ENCODE measurements around the gene ACTN1. TPM values are rescaled to one million over a fixed set of nuclear protein-coding genes. Genes with fewer than 3 reads are reported as not detected.

ACTN1 gene
- total RNA-seq, 1 experiment from 2014 or later = 212 TPM

- H3K27me3 ChIP-seq (ENCODE audit: control insufficient read depth, insufficient read depth, low read length) = no peaks in the 10 kb centered on the region
- no peaks in the 10 kb centered on the region for H3K9me3 ChIP-seq (ENCODE audit: control insufficient read depth, insufficient read depth, low read depth, low read length)
- H3K4me1 ChIP-seq (ENCODE audit: control insufficient read depth, insufficient read depth, low read length) = no peaks in the 10 kb centered on the region
- no peak for TF ChIP-seq TCF7L2 (IDR thresholded peaks at IDR 0.05; ENCODE audit: low read depth, low read length)
- no peak for TF ChIP-seq REST (IDR thresholded peaks at IDR 0.05; ENCODE audit: insufficient read depth in 1 of 2, low read depth in 2 of 2, low read length in 1 of 2)
- TF ChIP-seq CTCF (IDR thresholded peaks at IDR 0.05) = no peak
- TF ChIP-seq SIN3A (IDR thresholded peaks at IDR 0.05; ENCODE audit: borderline replicate concordance, insufficient read depth, low read depth, low read length) = no peak
- TF ChIP-seq POLR2AphosphoS5 (IDR thresholded peaks at IDR 0.05; ENCODE audit: low read depth, low read length) = no peak
- in situ Hi-C loops (cut with HindIII; ENCODE audit: low pct_unique_long_range_greater_than_20kb, low sequenced_read_pairs) = no loop called here
- no peak overlapping the region for H3K4me3 ChIP-seq (ENCODE audit: low read depth in 2 of 2, low read length in 2 of 2)
- intact Hi-C loops (cut with micrococcal nuclease; ENCODE audit: unreplicated experiment) = no loop called here
- CTCF ChIA-PET = no interaction called here
- POLR2A ChIA-PET = no interaction called here
- BruUV-seq (replicated peaks) = no TSS peak
- H3K36me3 ChIP-seq (ENCODE audit: control insufficient read depth, insufficient read depth, low read length) = no peaks in the 10 kb centered on the region
- ATAC-seq (no peak), DNase-seq (ENCODE audit: low read depth, low spot score) (no peak)
- no peak overlapping the region for H3K27ac ChIP-seq (ENCODE audit: low read length)
Measured at GRCh38 chr14:68995731-68996130, 16.6 kb upstream of the ACTN1 start.

GRCh38 chr14:68994056-68994455 is 15.0 kb upstream of the ACTN1 start:
- Histone ChIP-seq H3K9me3 (ENCODE audit: control insufficient read depth, insufficient read depth, low read depth, low read length) (no peaks in the 10 kb centered on the region), H3K27me3 (ENCODE audit: control insufficient read depth, insufficient read depth, low read length) (no peaks in the 10 kb centered on the region), H3K4me3 (ENCODE audit: low read depth in 2 of 2, low read length in 2 of 2) (no peak overlapping the region), H3K36me3 (ENCODE audit: control insufficient read depth, insufficient read depth, low read length) (no peaks in the 10 kb centered on the region), H3K4me1 (ENCODE audit: control insufficient read depth, insufficient read depth, low read length) (no peaks in the 10 kb centered on the region), H3K27ac (ENCODE audit: low read length) (no peak overlapping the region)
- intact Hi-C loops (cut with micrococcal nuclease; ENCODE audit: unreplicated experiment) = no loop called here
- ChIA-PET CTCF (no interaction called here), POLR2A (no interaction called here)
- DNase-seq (ENCODE audit: low read depth, low spot score) = no peak
- ATAC-seq = no peak
- BruUV-seq (replicated peaks) = no TSS peak
- in situ Hi-C loops (cut with HindIII; ENCODE audit: low pct_unique_long_range_greater_than_20kb, low sequenced_read_pairs) = no loop called here
- TF ChIP-seq SIN3A (IDR thresholded peaks at IDR 0.05; ENCODE audit: borderline replicate concordance, insufficient read depth, low read depth, low read length) (no peak), POLR2AphosphoS5 (IDR thresholded peaks at IDR 0.05; ENCODE audit: low read depth, low read length) (no peak), CTCF (IDR thresholded peaks at IDR 0.05) (no peak), REST (IDR thresholded peaks at IDR 0.05; ENCODE audit: insufficient read depth in 1 of 2, low read depth in 2 of 2, low read length in 1 of 2) (no peak), TCF7L2 (IDR thresholded peaks at IDR 0.05; ENCODE audit: low read depth, low read length) (no peak)
